SU-DHL-6 (cell line): ENCODE measurements around the gene ACVR1.

Source experiments
- H2AFZ ChIP-seq: fragments of 200-600 bp; sonication (generic); 2 replicates; pipeline ENCODE4 v1.6.1; 2014; ENCODE audit warnings: low read depth, mild to moderate bottlenecking, moderate library complexity, mixed read lengths, antibody characterized with exemption, low read length; ENCODE audit not compliant: severe bottlenecking
- H3F3A ChIP-seq: fragments of 200-600 bp; shearing (Covaris generic); 2 replicates; pipeline ENCODE4 v1.6.0; 2016; ENCODE audit warnings: antibody characterized with exemption, mild to moderate bottlenecking; ENCODE audit not compliant: insufficient read depth
- H3K27ac ChIP-seq: fragments of 200-600 bp; sonication (generic); 2 replicates; pipeline ENCODE4 v1.5.1; 2016; ENCODE audit warnings: low read depth, mild to moderate bottlenecking, low read length, moderate library complexity, mixed read lengths
- H3K27me3 ChIP-seq: fragments of 200-600 bp; sonication (generic), shearing (Covaris generic); 2 replicates; pipeline ENCODE4 v1.6.0; 2014; ENCODE audit warnings: mild to moderate bottlenecking, low read length
- H3K36me3 ChIP-seq: fragments of 200-600 bp; sonication (generic); 2 replicates; pipeline ENCODE4 v1.6.1; 2014; ENCODE audit warnings: mild to moderate bottlenecking, low read length, mixed read lengths
- H3K4me2 ChIP-seq: fragments of 300-600, 200-600 bp; shearing (Covaris generic), sonication (generic); 2 replicates; pipeline ENCODE4 v1.6.0; 2014; ENCODE audit warnings: low read length, low read depth, mild to moderate bottlenecking; ENCODE audit not compliant: poor library complexity, severe bottlenecking
- H3K4me3 ChIP-seq: fragments of 200-600 bp; sonication (generic); 2 replicates; pipeline ENCODE4 v1.5.1; 2014; ENCODE audit warnings: antibody characterized with exemption, low read length, mild to moderate bottlenecking, mixed read lengths; ENCODE audit not compliant: insufficient read depth, poor library complexity, severe bottlenecking
- H3K79me2 ChIP-seq: fragments of 200-600 bp; sonication (generic); 2 replicates; pipeline ENCODE4 v1.6.1; 2014; ENCODE audit warnings: mild to moderate bottlenecking, low read length, moderate library complexity; ENCODE audit not compliant: insufficient read depth
- H3K9ac ChIP-seq: fragments of 200-600 bp; sonication (generic); 2 replicates; pipeline ENCODE4 v1.7.0; 2014; ENCODE audit warnings: mild to moderate bottlenecking, low read length
- H3K9me2 ChIP-seq: fragments of 200-600 bp; sonication (generic); replicated peaks from 2 replicates; pipeline ENCODE4 v1.6.1; 2014; ENCODE audit warnings: low read length; ENCODE audit not compliant: insufficient read depth
- H3K9me3 ChIP-seq: fragments of 200-600 bp; sonication (generic); 2 replicates; pipeline ENCODE4 v1.6.1; 2014; ENCODE audit warnings: low read length, mixed read lengths; ENCODE audit not compliant: insufficient read depth
- H4K20me1 ChIP-seq: fragments of 200-600 bp; sonication (generic); 2 replicates; pipeline ENCODE4 v1.6.1; 2014; ENCODE audit warnings: low read depth, mild to moderate bottlenecking, antibody characterized with exemption, low read length, moderate library complexity, mixed read lengths
- CTCF ChIP-seq: fragments of 200-600 bp; sonication (generic); IDR thresholded peaks from one replicate; pipeline ENCODE4 v1.5.1; 2017; ENCODE audit warnings: antibody characterized with exemption, mild to moderate bottlenecking, low read length, moderate library complexity; ENCODE audit not compliant: insufficient read depth, poor library complexity, severe bottlenecking
- EZH2phosphoT487 ChIP-seq: fragments of 200-600 bp; sonication (generic), shearing (Covaris generic); conservative IDR thresholded peaks from 2 replicates; pipeline ENCODE4 v1.6.1; 2018; ENCODE audit warnings: mild to moderate bottlenecking, antibody characterized with exemption, low read length, moderate library complexity, mixed read lengths

ACVR1 gene

GRCh38 chr2:157692768-157693167 is 183.4 kb downstream of the ACVR1 start:
- Histone ChIP-seq H3K27me3 (no peaks in the 10 kb centered on the region), H3K36me3 (no peaks in the 10 kb centered on the region), H3K27ac (no peak overlapping the region), H4K20me1 (no peaks in the 10 kb centered on the region), H3F3A (no peaks in the 10 kb centered on the region), H2AFZ (no peak overlapping the region), H3K4me2 (no peak overlapping the region), H3K4me3 (no peak overlapping the region), H3K9me2 (no peaks in the 10 kb centered on the region), H3K9ac (no peak overlapping the region), H3K9me3 (no peaks in the 10 kb centered on the region), H3K79me2 (no peaks in the 10 kb centered on the region)
- TF ChIP-seq CTCF: no peak
- no peak for TF ChIP-seq EZH2phosphoT487

GRCh38 chr2:157691695-157692094 is 184.4 kb downstream of the ACVR1 start:
- H3K9me2 ChIP-seq: no peaks in the 10 kb centered on the region
- H3K4me3 ChIP-seq: no peak overlapping the region
- H3K9ac ChIP-seq: no peak overlapping the region
- no peaks in the 10 kb centered on the region for H4K20me1 ChIP-seq
- H3K4me2 ChIP-seq: no peak overlapping the region
- no peak overlapping the region for H3K27ac ChIP-seq
- no peaks in the 10 kb centered on the region for H3K9me3 ChIP-seq
- H3K27me3 ChIP-seq: no peaks in the 10 kb centered on the region
- TF ChIP-seq EZH2phosphoT487 (no peak), CTCF (no peak)
- H3K79me2 ChIP-seq: no peaks in the 10 kb centered on the region
- H2AFZ ChIP-seq: no peak overlapping the region
- no peaks in the 10 kb centered on the region for H3F3A ChIP-seq
- H3K36me3 ChIP-seq: no peaks in the 10 kb centered on the region

- H3K4me3 ChIP-seq: no peak overlapping the region
Measured at GRCh38 chr2:157691131-157691530, 185.0 kb downstream of the ACVR1 start.

More at GRCh38 chr2:157691131-157691530, 185.0 kb downstream of the ACVR1 start:
- Histone ChIP-seq H3K79me2 (no peaks in the 10 kb centered on the region), H3K4me2 (no peak overlapping the region), H3K9ac (no peak overlapping the region), H3K36me3 (no peaks in the 10 kb centered on the region), H2AFZ (no peak overlapping the region), H4K20me1 (no peaks in the 10 kb centered on the region), H3K27me3 (no peaks in the 10 kb centered on the region), H3K9me2 (no peaks in the 10 kb centered on the region), H3F3A (no peaks in the 10 kb centered on the region), H3K9me3 (no peaks in the 10 kb centered on the region), H3K27ac (no peak overlapping the region)
- TF ChIP-seq CTCF (no peak), EZH2phosphoT487 (no peak)
